Activated CD4-positive, alpha-beta T cell treated with anti-CD3 and anti-CD28 coated beads, Interleukin-10, Interleukin-2, amounts not matched to agents 100 ng/mL and 50 ng/mL, durations not matched to agents 16 hours and 8 hours (primary cell): ENCODE data around the gene MAST4.

Experiments
- DNase-seq: peaks from one replicate; pipeline ENCODE4 v3.0.0-alpha.2; 2020

MAST4 gene

DNA sequence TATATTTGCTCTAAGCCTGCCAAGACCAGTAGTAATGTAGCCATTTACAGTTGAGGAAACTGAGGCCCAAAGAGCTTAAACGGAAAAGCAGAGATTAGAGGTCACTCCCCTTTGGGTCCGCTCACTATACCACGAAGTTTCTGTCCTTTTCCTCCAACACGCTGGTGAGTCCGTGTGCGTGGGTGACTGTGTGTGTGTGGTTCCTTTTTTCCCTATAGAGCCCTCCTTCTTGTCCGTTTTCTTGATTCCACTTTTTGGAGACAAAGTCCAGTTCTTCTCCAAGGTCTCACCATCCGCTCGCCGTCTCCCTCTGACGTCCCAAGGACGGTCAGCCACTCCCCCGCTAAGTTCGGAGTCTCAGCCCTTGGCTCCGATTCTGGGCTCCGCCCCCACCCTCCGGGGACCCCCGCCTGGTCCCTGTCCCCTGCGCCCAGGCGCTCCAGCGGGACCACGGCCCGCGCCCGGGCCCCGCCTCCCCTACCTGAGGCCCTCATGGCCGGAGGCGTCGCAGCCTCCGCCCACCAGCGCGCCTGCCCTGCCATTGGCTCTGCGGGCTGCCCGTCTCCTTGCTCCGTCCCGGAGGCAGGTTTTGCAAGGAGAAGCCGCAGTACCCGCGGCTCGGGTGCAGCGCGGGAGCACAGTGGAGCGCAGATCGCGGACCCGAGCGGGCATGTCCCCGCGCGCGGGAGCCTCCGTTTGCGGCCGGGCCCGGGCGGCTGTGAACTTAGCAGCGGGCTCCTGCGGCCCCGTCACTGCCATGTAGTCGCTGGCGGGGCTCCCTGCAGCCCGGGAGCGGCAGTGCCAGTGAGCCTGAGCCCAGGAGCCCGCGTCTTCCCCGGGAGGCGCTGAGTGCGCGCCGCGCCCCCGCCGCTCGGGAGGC, at the start of gene MAST4:
TSS of gene MAST4 (plus strand) at position 638 of the 880 bp plus-strand sequence. CDS start 263 bp downstream, outside the sequence.
- DNase-seq: peak; percentile 90

DNA sequence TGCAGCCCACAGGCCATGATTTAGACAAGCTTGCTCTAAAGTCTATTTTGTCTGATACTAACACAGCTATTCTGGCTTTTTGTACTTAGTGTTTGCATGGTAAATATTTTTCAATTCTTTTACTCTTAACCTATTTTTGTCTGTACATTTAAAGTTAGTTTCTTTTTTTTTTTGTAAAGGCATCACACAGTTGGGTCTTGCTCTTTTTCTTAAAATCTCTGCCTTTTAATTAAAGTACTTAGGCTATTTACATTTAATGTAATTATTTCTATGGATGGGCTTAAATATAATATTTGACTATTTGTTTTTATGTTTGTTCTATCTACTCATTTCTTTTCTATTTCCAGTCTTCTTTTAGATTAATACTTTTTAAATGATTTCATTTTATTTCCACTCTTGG, 49.7 kb upstream of the MAST4 start:
- DNase-seq: no peak

GRCh38 chr5:66551338-66551737, 44.9 kb upstream of the MAST4 start:
- DNase-seq: no peak

- no peak for DNase-seq
Measured at GRCh38 chr5:66551945-66552344, 44.2 kb upstream of the MAST4 start.

- DNase-seq: no peak
Measured at GRCh38 chr5:66553368-66553912, 42.8 kb upstream of the MAST4 start.

- DNase-seq: peak; percentile 80
Measured at GRCh38 chr5:66553916-66554575, 42.1 kb upstream of the MAST4 start.

- DNase-seq: no peak
Measured at GRCh38 chr5:66554884-66555283, 41.3 kb upstream of the MAST4 start.

DNA sequence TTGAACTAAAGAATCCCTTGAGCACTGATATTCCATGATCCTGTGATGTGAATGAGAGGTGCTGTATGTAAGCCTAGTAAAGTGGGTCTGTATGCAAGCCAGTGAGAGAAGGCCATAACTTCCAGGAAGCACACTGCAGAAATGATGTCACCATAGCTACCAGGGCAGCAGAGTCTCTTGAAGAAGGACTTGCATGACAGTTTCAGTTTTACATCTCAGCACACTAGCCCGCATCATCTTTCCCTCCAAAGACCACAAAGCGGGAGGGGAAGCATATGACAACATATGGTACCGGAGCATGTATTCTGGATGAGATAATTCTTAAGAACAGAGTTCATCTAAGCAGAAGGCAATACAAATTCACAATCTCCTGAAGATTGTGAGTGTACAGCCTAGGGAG, 37.6 kb upstream of the MAST4 start:
- peak; percentile 77 for DNase-seq

- DNase-seq: no peak
Measured at GRCh38 chr5:66560371-66560770, 35.8 kb upstream of the MAST4 start.

- DNase-seq: no peak
Measured at GRCh38 chr5:66561256-66561990, 34.8 kb upstream of the MAST4 start.

DNA sequence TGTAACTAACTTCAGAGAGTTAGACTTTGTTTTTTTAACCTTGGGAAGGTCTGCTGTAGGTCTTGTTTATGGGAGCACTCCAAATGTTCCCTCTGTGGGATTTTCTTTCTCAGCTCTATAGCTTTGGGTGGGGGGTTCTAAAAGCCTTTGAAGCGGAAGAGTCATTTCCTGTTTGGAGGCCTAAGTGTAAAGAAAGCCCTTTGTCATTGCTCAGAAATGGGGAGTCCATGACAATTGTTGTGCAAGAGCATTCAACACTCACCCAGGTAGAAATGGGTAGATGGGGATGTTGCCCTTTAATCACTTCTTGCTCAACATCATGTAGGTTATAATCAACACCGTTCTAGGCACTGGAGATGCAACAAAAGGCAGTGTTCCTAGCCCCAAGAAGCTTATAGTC, 30.3 kb upstream of the MAST4 start:
- no peak for DNase-seq

- no peak for DNase-seq
Measured at GRCh38 chr5:66567474-66567873, 28.7 kb upstream of the MAST4 start.

DNA sequence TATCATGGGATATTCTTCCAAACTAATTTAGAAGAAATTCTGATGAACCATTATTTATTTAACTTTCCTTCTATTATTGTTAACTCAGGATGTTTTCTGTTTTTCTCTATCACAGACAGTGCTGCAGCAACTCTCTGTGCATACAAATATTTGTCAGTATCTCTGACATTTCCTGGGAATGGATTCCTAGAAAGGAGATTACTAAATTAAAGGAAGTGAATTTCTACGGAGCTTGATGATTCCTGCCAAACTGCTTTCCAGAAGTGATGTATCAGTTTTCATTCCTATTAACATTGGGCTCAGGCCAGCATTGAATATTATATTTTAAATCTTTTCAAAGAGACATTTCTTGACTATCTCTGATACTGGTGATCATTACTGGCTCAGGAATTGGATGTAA, 26.0 kb upstream of the MAST4 start:
- DNase-seq: no peak

- DNase-seq: no peak
Measured at GRCh38 chr5:66573733-66574132, 22.5 kb upstream of the MAST4 start.

DNA sequence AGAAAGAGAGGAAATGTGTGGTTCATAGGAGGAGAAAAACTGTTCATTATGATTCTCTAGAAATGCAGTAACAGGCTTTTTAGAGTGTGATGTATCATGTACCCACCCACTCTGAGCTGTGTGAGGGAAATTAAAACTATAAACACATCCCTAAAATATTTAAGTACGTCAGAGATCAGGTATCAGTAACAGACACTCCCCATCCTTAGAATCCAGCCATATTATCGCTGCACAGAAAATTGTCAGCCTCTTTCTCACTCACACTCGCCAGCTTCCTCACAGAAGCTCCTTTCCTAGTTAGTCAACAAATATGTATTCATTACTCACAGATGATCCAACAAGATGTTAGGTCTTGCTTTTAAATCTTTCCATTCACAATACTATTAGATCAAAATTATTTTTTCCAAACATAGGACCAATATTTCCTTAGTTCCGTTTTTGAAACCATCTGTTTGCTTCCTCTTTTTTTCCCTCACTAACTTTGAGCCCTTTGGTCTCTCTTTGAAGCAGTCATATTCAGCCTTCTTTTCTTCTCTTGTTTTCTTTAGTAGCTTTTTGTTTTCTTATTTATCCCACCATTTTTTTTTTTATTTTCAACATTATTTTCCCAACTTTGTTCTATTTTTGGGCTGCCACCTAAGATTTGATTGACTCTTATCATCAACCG, 13.6 kb upstream of the MAST4 start:
- no peak for DNase-seq

- DNase-seq: no peak
Measured at GRCh38 chr5:66585291-66585690, 10.9 kb upstream of the MAST4 start.

- DNase-seq: no peak
Measured at GRCh38 chr5:66587771-66588170, 8.4 kb upstream of the MAST4 start.

- DNase-seq: no peak
Measured at GRCh38 chr5:66596636-66597182, 516 bp downstream of the MAST4 start.

DNA sequence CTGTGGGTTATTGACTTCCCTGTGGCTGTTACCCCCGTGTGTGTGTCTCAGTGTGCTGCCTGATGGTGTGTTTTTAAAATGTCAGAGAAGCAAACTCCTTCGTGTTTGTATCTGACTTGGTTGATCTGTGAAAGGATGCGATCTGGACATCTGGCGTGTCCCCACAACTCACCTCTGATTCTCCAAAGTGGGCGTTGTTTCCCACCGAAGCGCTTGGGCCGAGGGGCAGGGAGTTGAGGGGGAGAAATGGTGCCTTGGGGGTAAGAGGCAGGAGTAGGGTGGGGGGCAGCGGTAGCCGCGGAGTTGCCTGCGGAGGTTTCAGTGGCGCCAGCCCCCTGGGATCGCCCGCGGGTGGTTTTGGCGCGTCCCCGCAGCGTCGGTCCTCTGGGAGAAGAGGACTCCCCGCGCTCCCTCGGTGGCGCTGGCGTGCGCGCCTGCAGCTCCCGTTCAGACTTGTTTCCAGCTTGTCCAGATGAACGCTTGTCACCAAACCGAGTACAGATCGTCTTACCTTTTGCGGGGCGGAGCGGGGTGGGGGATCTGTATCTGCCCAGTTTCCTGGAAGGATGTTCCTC, 1.1 kb downstream of the MAST4 start:
- no peak for DNase-seq

GRCh38 chr5:66602621-66603020, 6.4 kb downstream of the MAST4 start:
- no peak for DNase-seq

DNA sequence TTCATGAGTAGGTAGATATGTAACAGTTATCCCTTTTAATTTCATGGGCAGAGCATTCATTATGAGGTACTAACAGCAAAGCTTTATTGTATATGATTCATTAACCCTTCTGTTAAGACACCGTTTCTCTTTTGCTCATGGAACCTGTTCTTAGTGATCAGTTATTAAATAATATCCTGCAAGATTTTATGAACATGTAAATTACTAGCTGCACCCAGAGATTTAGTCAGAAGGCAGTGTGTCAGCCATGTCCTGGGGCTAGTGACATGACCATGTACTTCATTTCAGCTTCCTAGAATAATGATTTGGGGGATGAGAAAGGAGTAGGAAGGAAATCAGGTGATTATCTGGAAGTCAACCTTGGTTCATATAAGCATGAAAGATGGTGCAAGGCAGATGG, 7.0 kb downstream of the MAST4 start:
- DNase-seq: no peak

DNA sequence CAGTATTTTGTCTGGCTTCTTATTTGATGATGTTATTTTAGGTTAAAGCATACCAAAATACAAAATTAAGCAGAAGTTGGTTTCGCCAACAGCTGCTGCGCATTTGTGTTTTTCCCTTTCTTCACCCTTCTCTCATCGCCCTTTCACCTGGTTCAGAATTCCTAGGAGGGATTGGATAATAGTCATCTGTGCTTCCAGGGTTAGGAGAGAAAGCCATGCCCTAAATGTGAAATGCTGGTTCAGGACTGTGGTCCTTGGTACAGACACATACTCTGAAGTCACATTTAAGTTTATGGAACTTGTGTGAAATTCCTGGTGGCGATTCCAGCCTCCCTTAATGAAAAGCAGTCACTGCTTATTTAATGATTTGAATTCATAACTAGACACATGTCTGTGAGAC, 7.7 kb downstream of the MAST4 start:
- no peak for DNase-seq
